ENCODE measurements around the gene SLC26A8.

The SLC26A8 gene, protein sequence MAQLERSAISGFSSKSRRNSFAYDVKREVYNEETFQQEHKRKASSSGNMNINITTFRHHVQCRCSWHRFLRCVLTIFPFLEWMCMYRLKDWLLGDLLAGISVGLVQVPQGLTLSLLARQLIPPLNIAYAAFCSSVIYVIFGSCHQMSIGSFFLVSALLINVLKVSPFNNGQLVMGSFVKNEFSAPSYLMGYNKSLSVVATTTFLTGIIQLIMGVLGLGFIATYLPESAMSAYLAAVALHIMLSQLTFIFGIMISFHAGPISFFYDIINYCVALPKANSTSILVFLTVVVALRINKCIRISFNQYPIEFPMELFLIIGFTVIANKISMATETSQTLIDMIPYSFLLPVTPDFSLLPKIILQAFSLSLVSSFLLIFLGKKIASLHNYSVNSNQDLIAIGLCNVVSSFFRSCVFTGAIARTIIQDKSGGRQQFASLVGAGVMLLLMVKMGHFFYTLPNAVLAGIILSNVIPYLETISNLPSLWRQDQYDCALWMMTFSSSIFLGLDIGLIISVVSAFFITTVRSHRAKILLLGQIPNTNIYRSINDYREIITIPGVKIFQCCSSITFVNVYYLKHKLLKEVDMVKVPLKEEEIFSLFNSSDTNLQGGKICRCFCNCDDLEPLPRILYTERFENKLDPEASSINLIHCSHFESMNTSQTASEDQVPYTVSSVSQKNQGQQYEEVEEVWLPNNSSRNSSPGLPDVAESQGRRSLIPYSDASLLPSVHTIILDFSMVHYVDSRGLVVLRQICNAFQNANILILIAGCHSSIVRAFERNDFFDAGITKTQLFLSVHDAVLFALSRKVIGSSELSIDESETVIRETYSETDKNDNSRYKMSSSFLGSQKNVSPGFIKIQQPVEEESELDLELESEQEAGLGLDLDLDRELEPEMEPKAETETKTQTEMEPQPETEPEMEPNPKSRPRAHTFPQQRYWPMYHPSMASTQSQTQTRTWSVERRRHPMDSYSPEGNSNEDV

DNA sequence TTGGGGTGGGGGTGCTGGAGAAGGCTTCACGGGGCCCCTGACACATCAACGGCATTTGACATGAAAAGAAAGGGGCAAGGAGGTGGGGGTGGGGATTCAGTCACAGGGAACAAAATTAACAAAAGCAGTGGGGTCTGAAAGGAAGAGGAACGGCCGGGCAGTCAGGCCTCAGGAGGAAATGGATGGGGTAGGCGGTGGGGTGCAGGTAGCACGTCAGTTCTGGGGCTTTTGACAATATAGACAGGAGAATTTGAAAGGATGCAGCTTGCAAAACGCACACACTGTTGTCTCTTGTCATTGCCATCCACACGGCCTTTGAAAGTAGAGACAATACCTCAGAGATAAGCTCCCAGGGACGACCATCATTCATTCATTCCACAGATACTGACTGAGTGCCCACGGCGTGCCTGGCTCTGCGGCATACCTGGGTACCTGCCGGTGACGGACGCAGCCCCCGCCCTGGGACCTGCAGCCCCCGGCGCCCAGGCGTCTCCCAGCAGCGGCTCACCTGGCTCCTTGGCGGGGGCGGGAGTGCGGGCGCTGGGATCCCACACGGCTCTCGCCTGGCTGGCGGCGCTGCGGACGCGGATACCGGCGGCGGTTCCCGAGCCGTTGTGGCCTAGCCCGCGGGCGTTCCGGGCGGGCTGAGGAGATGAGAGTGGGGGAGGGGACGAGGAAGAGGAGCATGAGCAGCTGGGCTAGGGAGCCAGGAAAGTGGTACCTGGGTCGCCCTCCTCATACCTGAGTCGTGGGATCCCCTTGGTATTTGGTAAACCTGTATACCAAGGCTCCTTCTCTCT is at the start of gene SLC26A8:
Gene SLC26A8, minus strand, starts transcription at position 646 of the 800 bp plus-strand sequence. CDS start 4,934 bp downstream, outside the sequence.
- DNase-seq (ENCODE audit: low read depth in 3 of 3), result no peak

DNA sequence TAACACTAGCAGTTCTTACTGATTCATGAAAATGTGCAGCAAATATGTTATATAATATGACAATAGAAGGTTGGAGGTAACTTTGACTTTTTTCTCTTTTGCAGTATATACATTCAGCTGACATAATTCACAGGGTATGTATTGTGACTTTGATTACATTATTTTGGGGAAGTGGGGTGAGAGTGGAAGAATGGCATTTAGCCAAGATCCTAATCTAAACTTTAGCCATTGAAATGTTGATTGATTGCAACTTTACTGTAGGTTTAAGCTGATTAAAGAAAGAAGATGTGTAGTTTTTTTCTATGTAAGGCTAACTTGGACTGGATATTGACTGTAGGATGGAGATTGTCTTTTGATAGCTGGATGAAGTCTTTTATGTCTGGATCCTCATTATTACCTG is 49.1 kb upstream of the SLC26A8 start:
- DNase-seq (ENCODE audit: low read depth in 3 of 3), result no peak

DNA sequence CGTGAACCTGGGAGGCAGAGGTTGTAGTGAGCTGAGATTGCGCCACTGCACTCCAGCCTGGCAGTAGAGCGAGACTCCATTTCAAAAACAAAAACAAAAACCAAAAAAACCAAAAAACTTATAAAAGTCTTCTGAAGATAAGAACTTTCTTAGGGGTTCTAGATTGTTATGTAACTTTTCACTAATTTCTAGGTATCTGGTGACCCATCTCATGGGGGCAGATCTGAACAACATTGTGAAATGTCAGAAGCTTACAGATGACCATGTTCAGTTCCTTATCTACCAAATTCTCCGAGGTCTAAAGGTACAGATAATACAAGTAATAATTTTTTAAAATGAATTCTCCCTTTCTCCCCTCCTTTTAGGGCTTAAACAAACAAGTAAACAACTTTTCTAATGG is 48.2 kb upstream of the SLC26A8 start:
- no peak for DNase-seq (ENCODE audit: low read depth in 3 of 3)

- no peak for DNase-seq (ENCODE audit: low read depth in 3 of 3)
These were observed 47.3 kb upstream of the SLC26A8 start for GRCh38 chr6:36071714-36072113.

- no peak for DNase-seq (ENCODE audit: low read depth in 3 of 3)
These were observed 46.8 kb upstream of the SLC26A8 start for GRCh38 chr6:36071281-36071680.

DNA sequence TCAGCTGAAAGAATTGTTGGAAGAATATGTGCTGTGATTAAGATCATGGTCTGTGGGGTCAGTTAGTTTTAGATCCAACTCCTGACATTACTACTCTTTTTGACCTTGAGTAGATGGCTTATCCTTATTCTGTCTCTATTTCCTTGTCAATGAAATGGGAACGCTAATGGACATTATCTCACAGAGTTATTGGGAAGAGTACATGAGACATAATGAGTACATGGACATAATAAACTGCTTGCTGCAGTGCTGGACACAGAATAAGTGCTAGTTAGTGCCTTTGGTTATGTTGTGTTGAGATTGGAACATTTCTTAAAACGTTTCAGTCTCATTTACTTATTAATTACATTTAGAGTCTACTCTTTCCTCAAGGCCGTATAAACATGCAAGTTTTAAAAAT is 45.8 kb upstream of the SLC26A8 start:
- no peak for DNase-seq (ENCODE audit: low read depth in 3 of 3)

DNA sequence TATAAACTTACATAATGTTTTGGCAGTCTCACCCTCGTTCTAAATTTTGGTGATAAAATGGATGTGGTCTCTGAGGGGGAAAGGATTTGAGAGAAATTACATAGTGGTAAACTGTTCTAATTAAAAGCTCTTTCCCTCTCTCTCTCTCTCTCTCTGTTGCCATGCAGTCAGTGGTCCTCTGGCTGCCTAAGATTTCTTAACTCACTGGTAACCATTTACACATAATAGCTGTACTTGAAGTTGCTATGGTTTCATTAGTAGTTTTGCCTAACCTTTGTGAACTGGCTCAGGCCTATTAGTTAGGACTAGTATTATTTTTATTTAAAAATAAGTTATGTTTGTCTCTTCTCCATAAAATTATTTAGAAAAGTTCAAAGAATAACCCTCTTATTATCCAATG is 45.1 kb upstream of the SLC26A8 start:
- DNase-seq (ENCODE audit: low read depth in 3 of 3), result no peak

DNA sequence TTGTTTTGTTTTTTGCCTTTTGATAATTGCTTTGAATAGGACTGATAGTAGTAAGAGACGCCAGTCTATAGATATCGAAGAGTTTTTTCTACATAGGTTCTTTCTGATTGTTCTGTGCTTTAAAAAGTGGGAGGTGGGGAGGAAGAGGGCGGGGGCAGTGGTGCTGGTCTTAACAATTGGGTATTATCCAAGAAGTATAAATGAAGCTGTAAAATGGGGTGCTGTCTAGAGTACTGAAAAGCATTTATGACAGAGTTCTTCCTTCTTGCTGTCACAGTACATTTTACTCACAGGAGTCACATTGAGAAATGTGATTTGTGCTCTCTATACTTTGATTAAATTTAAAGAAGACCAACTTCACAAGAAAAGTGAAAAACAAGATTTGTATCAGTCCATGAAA is 44.1 kb upstream of the SLC26A8 start:
- no peak for DNase-seq (ENCODE audit: low read depth in 3 of 3)

DNA sequence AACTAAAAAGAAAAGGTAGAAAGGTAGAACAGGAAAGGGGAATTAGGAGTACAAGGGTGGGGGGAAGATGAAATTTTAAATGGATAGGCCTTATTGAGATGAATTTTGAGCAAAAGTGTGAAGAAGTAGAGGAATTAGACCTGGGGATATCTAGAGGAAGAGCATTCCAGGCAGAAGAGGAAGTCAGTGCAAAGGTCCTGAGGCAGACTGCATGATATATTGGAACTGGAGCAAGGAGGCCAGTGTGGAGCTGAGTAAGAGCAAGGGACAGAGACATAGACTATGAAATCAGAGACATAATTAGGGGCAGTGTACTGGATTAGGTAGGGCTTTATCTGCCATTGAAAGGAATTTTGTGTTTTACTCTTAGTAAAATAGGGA is 43.6 kb upstream of the SLC26A8 start:
- no peak for DNase-seq (ENCODE audit: low read depth in 3 of 3)

DNA sequence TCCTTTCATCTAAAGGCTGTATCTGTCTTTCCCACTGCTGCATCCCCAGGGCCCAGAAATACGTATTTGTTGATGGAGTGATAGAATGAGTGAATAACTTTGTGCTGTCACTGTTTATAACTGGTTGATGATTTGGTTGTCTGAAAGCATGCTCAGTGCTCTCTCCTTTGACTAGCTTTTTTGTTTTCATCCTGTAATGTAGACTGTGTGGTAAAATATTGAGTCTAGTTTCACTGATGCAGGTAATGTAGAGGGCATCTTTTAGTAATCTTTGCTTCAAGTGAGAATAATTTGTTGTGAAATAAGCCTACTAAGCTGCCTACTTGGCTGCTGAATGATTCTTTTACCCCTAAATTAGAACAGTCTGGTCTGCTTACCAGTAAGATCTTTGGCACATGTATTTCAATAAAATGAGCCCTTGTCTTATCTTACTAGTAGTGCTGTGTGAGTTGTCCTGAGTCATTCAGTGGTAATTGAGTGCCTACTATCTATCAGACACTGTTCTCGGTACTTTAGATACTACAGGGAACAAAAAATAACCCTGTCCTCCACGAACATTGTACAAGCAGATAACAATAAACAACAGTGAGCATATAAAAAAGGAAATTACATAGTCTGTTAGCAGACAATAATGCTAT is 43.1 kb upstream of the SLC26A8 start:
- no peak for DNase-seq (ENCODE audit: low read depth in 3 of 3)

GRCh38 chr6:36066817-36067216 is 42.4 kb upstream of the SLC26A8 start:
- no peak for DNase-seq (ENCODE audit: low read depth in 3 of 3)

DNA sequence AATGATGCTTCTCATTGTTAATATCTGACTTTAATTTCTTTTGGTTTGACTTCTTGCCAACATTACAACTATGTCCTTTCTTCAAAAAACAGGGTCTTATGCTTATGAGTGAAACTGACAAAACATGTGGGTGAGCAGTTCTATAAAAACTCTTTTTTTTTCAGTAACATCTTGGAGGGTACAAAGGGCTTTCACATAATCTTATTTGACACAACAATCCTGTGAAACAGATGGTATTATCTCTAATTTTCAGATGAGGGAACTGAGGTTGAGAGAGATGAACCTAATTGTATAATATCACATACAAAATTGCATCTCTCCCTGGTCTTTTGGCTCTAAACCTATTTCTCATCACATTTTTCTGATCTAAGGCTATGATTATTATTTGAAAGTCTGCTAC is 41.5 kb upstream of the SLC26A8 start:
- no peak for DNase-seq (ENCODE audit: low read depth in 3 of 3)

DNA sequence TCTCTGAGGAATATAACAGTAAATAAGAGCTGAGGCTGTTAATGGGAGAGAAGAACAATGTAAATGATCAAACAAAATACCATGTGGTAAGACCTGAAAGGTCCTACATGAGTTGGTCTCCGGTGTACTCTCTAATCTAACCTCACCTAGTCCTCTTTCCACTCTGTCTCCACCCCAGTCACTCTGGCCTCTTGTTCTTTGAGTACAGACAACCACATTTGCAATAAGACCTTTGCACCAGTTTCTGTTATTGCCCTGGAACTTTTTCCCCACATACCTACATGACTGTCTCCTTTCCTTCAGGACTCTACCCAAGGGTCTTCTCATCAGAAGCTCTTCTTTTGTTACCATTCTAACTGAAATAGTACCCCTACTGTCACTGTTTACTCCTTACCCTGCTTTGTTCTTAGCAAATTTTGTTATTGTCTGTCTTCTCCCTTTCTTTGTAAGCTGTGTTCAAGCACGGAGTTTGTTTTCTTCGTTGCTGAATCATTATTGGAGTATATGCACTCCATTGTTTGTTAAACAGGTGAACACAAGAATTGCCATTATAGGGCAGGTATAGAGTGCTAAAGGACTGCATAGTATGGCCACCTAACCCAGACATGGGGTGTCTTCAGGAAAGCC is 40.4 kb upstream of the SLC26A8 start:
- no peak for DNase-seq (ENCODE audit: low read depth in 3 of 3)

DNA sequence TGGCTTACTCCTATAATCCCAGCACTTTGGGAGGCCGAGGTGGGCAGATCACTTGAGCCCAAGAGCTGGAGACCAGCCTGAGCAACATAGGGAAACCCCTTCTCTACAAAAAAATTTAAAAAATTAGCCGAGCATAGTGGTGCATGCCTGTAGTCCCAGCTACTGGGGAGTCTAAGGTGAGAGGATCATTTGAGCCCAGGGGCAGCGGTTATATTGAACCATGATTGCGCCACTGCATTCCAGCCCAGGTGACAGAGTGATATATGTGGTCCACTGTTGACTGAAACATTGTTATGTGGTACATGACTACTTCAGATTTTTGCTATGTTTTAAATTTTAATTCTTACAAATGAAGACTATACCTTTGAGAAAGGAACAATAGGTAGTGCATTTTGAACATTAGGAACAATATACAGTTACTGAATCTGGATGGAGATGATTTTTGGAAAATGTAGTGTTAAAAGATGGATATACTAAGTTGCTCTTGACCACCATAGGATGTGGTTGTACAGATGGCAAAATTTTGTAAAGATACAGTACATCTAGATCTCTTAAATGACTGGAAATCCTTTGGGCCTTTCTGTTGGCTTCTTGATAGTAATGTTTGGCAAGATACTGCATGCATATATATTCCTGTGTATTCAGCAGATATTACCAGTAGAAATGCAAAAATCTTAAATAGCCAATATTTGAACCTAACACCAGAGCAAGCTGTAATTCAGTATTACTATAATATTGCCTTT is 39.0 kb upstream of the SLC26A8 start:
- DNase-seq (ENCODE audit: low read depth in 3 of 3), result no peak

- DNase-seq (ENCODE audit: low read depth in 3 of 3), result no peak
These were observed 37.8 kb upstream of the SLC26A8 start for GRCh38 chr6:36062247-36062646.

- DNase-seq (ENCODE audit: low read depth in 3 of 3), result no peak
These were observed 36.8 kb upstream of the SLC26A8 start for GRCh38 chr6:36061236-36061635.

GRCh38 chr6:36056178-36056577 is 31.7 kb upstream of the SLC26A8 start:
- no peak for DNase-seq (ENCODE audit: low read depth in 3 of 3)

DNA sequence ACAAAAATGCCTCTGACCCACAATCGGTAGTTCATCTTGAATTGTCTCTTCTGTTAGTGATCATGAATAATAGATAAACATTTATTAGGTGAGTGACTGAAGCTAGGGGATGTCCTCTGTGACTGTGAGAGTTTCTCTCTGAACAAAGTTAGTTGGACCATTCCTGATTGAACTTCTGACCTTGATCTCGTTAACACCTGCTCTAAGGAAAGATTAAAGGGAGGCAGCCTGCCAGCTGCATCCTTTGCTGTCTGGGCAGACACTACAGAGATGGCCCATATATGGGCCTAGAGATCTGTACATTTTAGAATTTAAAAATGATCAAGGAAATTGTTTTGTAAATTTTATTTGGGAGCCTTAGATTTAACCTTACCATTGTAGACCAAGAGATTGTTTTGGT is 30.5 kb upstream of the SLC26A8 start:
- no peak for DNase-seq (ENCODE audit: low read depth in 3 of 3)

DNA sequence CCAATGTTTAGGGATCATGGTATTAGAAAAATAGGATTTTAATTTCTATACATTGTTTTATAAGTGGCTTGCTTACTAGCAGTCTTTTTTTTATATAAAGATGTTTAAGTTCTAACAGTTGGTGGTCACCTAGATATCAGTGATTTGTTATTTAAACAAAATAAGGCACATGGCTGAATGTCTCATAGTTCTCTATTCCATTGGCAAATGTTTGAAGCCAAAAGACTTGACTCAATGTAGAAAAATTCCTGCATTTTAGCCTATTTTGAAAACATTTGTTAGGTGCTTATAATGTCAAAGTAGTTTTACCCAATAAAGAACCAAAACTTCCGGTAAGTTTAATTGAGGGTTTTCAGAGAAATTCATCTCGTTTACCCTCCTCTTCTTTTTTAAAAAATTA is 30.0 kb upstream of the SLC26A8 start:
- no peak for DNase-seq (ENCODE audit: low read depth in 3 of 3)

DNA sequence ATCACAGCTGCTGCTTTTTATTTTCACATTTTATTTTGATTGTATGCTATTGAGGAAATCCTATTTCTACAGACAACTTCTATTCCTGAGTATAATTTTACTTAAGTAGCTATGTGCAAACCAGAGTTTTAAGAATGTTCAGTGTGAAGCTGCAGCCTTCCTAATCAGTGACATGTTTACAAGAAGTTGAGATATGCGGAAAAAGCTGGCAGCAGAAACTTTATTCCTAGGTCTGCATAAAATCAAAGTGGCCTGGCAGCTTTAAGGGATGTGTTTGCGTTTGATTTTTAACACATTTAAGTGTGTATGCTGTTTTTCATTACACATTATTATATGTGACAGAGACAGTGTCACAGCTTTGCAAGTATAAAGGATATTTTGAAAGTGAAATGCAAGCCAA is 29.4 kb upstream of the SLC26A8 start:
- no peak for DNase-seq (ENCODE audit: low read depth in 3 of 3)
